GM12878 (cell line): ENCODE results near the gene OSMR. TPM values are rescaled to one million over a fixed set of nuclear protein-coding genes. Genes with fewer than 3 reads are reported as not detected.

Source experiments
- ATAC-seq: fragments of 200-7000 bp; cut with Tn5 transposase; 3 replicates; pipeline ENCODE4 v1.9.1; 2020; ENCODE audit warnings: mild to moderate bottlenecking, moderate library complexity
- BruUV-seq: library from RNA; stranded (reverse); fragments of 400-500 nt; replicated peaks from 2 replicates; lab custom pipeline; 2021; lab: Mats Ljungman, UMichigan
- CTCF ChIA-PET: fragments of 300-600 bp; sonication (Branson Sonifier 250); formaldehyde crosslinking; extraction: SDS; loops from one replicate; lab custom pipeline; 2021; ENCODE audit warnings: inconsistent platforms; lab: Yijun Ruan, JAX
- POLR2A ChIA-PET: fragments of 350-600 bp; formaldehyde crosslinking; extraction: SDS; loops from one replicate; lab custom pipeline; 2021; ENCODE audit warnings: inconsistent platforms; lab: Charles Lee
- RAD21 ChIA-PET: fragments of 300-600 bp; sonication (Branson Sonifier 250); formaldehyde crosslinking; loops from one replicate; lab custom pipeline; 2023; ENCODE audit warnings: antibody characterized with exemption; ENCODE audit not compliant: unreplicated experiment; lab: Charles Lee
- SMC1A ChIA-PET: fragments of 300-600 bp; sonication (Branson Sonifier 250); formaldehyde crosslinking; loops from one replicate; lab custom pipeline; 2023; ENCODE audit not compliant: unreplicated experiment, uncharacterized antibody; lab: Charles Lee
- DNase-seq: peaks from one replicate; pipeline ENCODE4 v3.0.0-alpha.2; 2011; ENCODE audit warnings: low read depth, low spot score
- FAIRE-seq: peaks from 3 replicates; lab custom pipeline; 2011; peaks lifted over from hg19 to GRCh38; lab: Jason Lieb, UNC
- H2AFZ ChIP-seq: 2 replicates; pipeline ENCODE4 v1.6.0; 2011; ENCODE audit warnings: low read depth, low read length, control low read depth; ENCODE audit not compliant: control insufficient read depth
- H3K27ac ChIP-seq: 2 replicates; pipeline ENCODE4 v1.5.1; 2011; ENCODE audit warnings: control low read depth; ENCODE audit not compliant: control insufficient read depth, insufficient read depth
- H3K27me3 ChIP-seq, 2 experiments: replicated peaks in 1 of 2; 2 replicates each; pipeline versions ENCODE4 v1.6.0 to v1.6.1; 2011; ENCODE audit warnings: low read length in 1 of 2; ENCODE audit not compliant: control insufficient read depth in 2 of 2, insufficient read depth in 2 of 2
- H3K36me3 ChIP-seq, 2 experiments: 2 replicates each; pipeline ENCODE4 v1.5.1; 2011; ENCODE audit warnings: low read length in 1 of 2; ENCODE audit not compliant: control insufficient read depth in 2 of 2, insufficient read depth in 2 of 2
- H3K4me1 ChIP-seq: 2 replicates; pipeline ENCODE4 v1.6.1; 2011; ENCODE audit warnings: mild to moderate bottlenecking, low read length, moderate library complexity, mixed read lengths; ENCODE audit not compliant: control insufficient read depth, insufficient read depth
- H3K4me2 ChIP-seq: 2 replicates; pipeline ENCODE4 v1.6.0; 2011; ENCODE audit warnings: control low read depth; ENCODE audit not compliant: control insufficient read depth, insufficient read depth
- H3K4me3 ChIP-seq: fragments of 200-600 bp; sonication (generic); 2 replicates; pipeline ENCODE4 v1.5.1; 2016
- H3K79me2 ChIP-seq: 2 replicates; pipeline ENCODE4 v1.6.0; 2011; ENCODE audit warnings: low read length; ENCODE audit not compliant: control insufficient read depth, insufficient read depth
- H3K9ac ChIP-seq: 2 replicates; pipeline ENCODE4 v1.8.0; 2011; ENCODE audit warnings: low read length, control low read depth, mixed read lengths; ENCODE audit not compliant: control insufficient read depth, insufficient read depth
- H3K9me3 ChIP-seq: replicated peaks from 3 replicates; pipeline ENCODE4 v1.5.1; 2011; ENCODE audit warnings: mild to moderate bottlenecking, low read length; ENCODE audit not compliant: control insufficient read depth, insufficient read depth
- H4K20me1 ChIP-seq: 2 replicates; pipeline ENCODE4 v1.6.0; 2011; ENCODE audit not compliant: control insufficient read depth, insufficient read depth
- FOS ChIP-seq: IDR thresholded peaks from 3 replicates; pipeline ENCODE4 v1.6.1; 2011; ENCODE audit warnings: borderline replicate concordance; ENCODE audit not compliant: insufficient read length; ENCODE audit errors: extremely low read depth
- POU2F2 ChIP-seq: IDR thresholded peaks from 3 replicates; pipeline ENCODE4 v1.6.1; 2011; ENCODE audit warnings: low read depth, mild to moderate bottlenecking, low read length, borderline replicate concordance
- RCOR1 ChIP-seq: conservative IDR thresholded peaks from 2 replicates; pipeline ENCODE4 v1.6.1; 2012; ENCODE audit warnings: low read depth, low read length, improper control_type of control experiment
- WGBS: methylation state at CpG from one replicate; pipeline ENCODE4 v1.1.6; 2016; ENCODE audit warnings: low lambda C conversion rate; ENCODE audit not compliant: insufficient replicate concordance, insufficient coverage; ENCODE audit errors: missing lambda C conversion rate; 5-methylcytosine and 5-hydroxymethylcytosine counted together
- in situ Hi-C: fragments of 300-500 bp; cut with MboI; formaldehyde crosslinking; loops from 9 replicates; pipeline ENCODE4 v1.14.3; 2018; ENCODE audit warnings: mixed read lengths
- intact Hi-C: fragments of 100-400 bp; cut with micrococcal nuclease; formaldehyde crosslinking; loops from one replicate; pipeline ENCODE4 v1.14.2; 2022; ENCODE audit not compliant: unreplicated experiment
- polyA plus RNA-seq, 11 experiments: library from polyadenylated mRNA; depleted of rRNA in 4 of 11; unstranded in 6 of 11; stranded (reverse) in 5 of 11; fragments of >200 nt; fragmentation: Nextera tagmentation in 4 of 11; fragmentation: Illumina TruSeq in 1 of 11; extraction: Ambion mirVana in 4 of 11; extraction: Trizol in 1 of 11; gene quantifications; 1 replicate in 1 of 11; 2 replicates in 10 of 11; pipeline versions ENCODE4 v1.2.1 to v1.2.3, GENCODE V29; 2011 to 2016; ENCODE audit warnings: inconsistent platforms in 2 of 11, missing spikeins in 2 of 11, low read depth in 1 of 11
- total RNA-seq, 4 experiments: library from RNA; depleted of rRNA in 3 of 4; stranded (reverse); fragments of >200 nt in 3 of 4; fragmentation: Illumina TruSeq in 1 of 4; extraction: Trizol in 1 of 4; gene quantifications; 2 replicates each; pipeline versions ENCODE4 v1.2.1 to v1.2.3, GENCODE V29; 2013 to 2021
- TF ChIP-seq, protein P1 (sequence below): IDR thresholded peaks from 2 replicates; pipeline ENCODE4 v1.6.1; 2012; ENCODE audit warnings: improper control_type of control experiment, low read depth, low read length; ENCODE audit not compliant: insufficient replicate concordance

Gene OSMR
- total and polyA plus RNA-seq, 10 of the 15 experiments (the other 5 are each of a cell fraction or from before 2014, with no cell fraction given), result 0.03 to 0.05 TPM; not detected in 8

DNA sequence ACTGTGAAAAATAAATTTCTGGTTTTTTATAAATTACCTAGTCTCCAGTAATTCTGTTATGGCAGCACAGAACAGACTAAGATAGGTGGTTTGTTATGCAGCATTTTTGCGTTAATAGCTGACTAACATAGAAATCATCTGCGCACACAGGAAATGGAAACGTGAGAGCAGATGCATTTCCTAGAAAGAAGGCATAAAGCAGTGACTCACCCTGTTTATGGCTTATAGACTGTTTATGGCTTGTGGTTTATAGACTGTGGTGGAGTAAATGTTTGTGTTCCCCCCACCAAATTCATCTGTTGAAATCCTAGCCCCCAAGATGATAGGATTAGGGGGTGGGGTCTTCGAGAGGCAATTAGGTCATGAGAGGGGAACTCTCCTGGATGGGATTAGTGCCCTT is 18.3 kb upstream of the OSMR start:
- no peak overlapping the region for H3K4me3 ChIP-seq
- no peak for ATAC-seq
- H3K79me2 ChIP-seq, result no peaks in the 10 kb centered on the region
- H4K20me1 ChIP-seq, result no peaks in the 10 kb centered on the region
- in situ Hi-C loops, result no loop called here
- peaks cover 1% of the 10 kb centered on the region; the same call in 1 of the 3 replicates for H3K9me3 ChIP-seq
- SMC1A ChIA-PET, result interaction anchor here (0.8 kb wide), 1 partner anchor 235 kb away, joined by 3 read pairs; no protein-coding TSS in a partner anchor
- H3K27me3 ChIP-seq, result no peaks in the 10 kb centered on the region
- H2AFZ ChIP-seq, result no peak overlapping the region
- WGBS, result 27% methylated on average over 4 of the region's 4 CpGs
- POLR2A ChIA-PET, result no interaction called here
- no TSS peak for BruUV-seq
- no peak for FAIRE-seq
- no peak overlapping the region for H3K4me2 ChIP-seq
- RAD21 ChIA-PET, result no interaction called here
- no peak overlapping the region for H3K9ac ChIP-seq
- CTCF ChIA-PET, result interaction anchor here (1.3 kb wide), 1 partner anchor 10 kb away, joined by 4 read pairs; no protein-coding TSS in a partner anchor
- intact Hi-C loops, result no loop called here
- no peaks in the 10 kb centered on the region for H3K4me1 ChIP-seq
- H3K27ac ChIP-seq, result no peak overlapping the region
- DNase-seq, result no peak
- no peaks in the 10 kb centered on the region for H3K36me3 ChIP-seq
- TF ChIP-seq, protein P1, sequence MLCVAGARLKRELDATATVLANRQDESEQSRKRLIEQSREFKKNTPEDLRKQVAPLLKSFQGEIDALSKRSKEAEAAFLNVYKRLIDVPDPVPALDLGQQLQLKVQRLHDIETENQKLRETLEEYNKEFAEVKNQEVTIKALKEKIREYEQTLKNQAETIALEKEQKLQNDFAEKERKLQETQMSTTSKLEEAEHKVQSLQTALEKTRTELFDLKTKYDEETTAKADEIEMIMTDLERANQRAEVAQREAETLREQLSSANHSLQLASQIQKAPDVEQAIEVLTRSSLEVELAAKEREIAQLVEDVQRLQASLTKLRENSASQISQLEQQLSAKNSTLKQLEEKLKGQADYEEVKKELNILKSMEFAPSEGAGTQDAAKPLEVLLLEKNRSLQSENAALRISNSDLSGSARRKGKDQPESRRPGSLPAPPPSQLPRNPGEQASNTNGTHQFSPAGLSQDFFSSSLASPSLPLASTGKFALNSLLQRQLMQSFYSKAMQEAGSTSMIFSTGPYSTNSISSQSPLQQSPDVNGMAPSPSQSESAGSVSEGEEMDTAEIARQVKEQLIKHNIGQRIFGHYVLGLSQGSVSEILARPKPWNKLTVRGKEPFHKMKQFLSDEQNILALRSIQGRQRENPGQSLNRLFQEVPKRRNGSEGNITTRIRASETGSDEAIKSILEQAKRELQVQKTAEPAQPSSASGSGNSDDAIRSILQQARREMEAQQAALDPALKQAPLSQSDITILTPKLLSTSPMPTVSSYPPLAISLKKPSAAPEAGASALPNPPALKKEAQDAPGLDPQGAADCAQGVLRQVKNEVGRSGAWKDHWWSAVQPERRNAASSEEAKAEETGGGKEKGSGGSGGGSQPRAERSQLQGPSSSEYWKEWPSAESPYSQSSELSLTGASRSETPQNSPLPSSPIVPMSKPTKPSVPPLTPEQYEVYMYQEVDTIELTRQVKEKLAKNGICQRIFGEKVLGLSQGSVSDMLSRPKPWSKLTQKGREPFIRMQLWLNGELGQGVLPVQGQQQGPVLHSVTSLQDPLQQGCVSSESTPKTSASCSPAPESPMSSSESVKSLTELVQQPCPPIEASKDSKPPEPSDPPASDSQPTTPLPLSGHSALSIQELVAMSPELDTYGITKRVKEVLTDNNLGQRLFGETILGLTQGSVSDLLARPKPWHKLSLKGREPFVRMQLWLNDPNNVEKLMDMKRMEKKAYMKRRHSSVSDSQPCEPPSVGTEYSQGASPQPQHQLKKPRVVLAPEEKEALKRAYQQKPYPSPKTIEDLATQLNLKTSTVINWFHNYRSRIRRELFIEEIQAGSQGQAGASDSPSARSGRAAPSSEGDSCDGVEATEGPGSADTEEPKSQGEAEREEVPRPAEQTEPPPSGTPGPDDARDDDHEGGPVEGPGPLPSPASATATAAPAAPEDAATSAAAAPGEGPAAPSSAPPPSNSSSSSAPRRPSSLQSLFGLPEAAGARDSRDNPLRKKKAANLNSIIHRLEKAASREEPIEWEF, result no peak
- TF ChIP-seq RCOR1 (no peak), POU2F2 (no peak), FOS (no peak)
